GM18873 (cell line): ENCODE measurements around the gene HAX1.
"Not testable (repeated sequence)": the region's sequence is repeated elsewhere in the genome, so short reads cannot be mapped to it uniquely, and the experiment has no call there.

Experiments used
- ATAC-seq: cut with Tn5 transposase; IDR thresholded peaks from one replicate; pipeline ENCODE4 v1.9.1; 2021; ENCODE audit warnings: mild to moderate bottlenecking, moderate library complexity, moderate number of reproducible peaks; ENCODE audit not compliant: unreplicated experiment, low FRiP score

Gene HAX1

DNA sequence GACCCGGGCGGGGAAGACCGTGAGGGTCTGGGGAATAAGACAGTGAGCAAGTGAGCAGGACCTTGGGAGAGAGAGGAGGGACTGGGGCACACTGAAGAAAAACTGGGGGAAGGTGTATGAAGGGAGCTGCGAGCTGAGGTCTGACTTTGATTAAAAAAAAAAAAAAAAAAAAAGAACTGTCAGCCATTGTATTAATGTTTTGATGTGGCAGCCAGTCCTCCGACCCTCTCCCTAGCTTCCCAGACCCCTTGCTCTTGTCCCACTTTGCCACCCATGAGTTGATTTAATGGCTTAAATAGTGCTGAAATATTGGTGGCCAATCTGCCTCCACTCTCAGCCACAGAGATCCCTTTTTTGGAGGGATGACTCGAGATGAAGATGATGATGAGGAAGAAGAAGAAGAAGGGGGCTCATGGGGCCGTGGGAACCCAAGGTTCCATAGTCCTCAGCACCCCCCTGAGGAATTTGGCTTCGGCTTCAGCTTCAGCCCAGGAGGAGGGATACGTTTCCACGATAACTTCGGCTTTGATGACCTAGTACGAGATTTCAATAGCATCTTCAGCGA is 652 bp downstream of the HAX1 start:
- no peak for ATAC-seq

DNA sequence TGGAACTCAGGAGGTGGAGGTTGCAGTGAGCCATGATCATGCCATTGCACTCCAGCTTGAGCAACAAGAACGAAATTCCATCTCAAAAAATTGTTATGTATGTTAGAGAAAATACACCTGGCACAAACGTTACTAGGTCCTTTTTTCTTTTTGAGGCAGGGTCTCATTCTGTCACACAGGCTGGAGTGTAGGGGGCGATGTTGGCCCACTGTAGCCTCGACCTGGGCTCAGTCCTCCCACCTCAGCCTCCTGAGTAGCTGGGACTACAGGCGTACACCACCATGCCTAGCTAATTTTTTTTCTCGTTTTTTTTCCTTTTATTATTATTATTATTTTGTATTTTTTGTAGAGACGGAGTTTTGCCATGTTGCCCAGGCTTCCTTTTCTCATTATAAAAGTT is 4.4 kb downstream of the HAX1 start:
- no peak for ATAC-seq

DNA sequence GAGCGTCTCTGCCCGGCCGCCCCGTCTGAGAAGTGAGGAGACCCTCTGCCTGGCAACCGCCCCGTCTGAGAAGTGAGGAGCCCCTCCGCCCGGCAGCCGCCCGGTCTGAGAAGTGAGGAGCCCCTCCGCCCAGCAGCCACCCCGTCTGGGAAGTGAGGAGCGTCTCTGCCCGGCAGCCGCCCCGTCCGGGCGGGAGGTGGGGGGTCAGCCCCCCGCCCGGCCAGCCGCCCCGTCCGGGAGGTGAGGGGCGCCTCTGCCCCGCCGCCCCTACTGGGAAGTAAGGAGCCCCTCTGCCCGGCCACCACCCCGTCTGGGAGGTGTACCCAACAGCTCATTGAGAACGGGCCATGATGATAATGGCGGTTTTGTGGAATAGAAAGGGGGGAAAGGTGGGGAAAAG is 15.2 kb downstream of the HAX1 start:
- not testable (repeated sequence) for ATAC-seq

DNA sequence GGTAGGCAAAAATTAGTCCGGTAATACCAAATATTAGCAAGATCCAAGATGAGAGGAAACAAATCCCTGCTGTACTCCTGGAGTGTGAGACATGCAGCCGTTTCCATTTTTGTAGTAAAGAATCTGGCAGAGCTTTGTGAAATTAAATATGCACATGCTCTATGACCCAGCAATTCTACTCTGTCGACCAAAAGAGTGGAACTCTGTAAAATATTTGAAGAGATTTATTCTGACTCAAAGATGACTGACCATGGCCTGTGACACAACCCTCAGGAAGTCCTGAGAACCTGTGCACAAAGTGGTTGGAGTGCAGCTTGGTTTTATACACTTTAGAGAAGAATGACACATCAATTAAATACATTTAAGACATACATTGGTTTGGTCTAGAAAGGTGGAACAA is 16.2 kb downstream of the HAX1 start:
- no peak for ATAC-seq

DNA sequence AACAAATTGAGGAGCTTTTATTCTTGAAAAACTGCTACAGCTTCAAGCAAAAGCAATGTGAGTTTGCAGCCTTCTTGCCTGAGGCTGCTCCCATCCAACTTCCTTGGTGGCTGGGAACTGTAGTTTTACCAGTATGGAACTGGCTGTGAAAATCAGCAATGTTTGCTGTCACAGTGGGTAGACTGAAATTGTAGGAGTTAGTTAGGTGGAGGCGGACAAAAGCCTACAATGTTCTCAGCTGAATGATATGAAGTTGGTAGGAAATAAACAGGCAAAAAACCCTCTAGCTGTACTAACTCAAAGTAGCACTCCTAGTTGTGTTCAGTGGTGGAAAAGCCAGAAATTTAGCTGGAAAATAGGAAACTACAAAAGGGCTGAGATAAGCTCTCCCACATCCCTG is 18.5 kb downstream of the HAX1 start:
- ATAC-seq, result no peak

DNA sequence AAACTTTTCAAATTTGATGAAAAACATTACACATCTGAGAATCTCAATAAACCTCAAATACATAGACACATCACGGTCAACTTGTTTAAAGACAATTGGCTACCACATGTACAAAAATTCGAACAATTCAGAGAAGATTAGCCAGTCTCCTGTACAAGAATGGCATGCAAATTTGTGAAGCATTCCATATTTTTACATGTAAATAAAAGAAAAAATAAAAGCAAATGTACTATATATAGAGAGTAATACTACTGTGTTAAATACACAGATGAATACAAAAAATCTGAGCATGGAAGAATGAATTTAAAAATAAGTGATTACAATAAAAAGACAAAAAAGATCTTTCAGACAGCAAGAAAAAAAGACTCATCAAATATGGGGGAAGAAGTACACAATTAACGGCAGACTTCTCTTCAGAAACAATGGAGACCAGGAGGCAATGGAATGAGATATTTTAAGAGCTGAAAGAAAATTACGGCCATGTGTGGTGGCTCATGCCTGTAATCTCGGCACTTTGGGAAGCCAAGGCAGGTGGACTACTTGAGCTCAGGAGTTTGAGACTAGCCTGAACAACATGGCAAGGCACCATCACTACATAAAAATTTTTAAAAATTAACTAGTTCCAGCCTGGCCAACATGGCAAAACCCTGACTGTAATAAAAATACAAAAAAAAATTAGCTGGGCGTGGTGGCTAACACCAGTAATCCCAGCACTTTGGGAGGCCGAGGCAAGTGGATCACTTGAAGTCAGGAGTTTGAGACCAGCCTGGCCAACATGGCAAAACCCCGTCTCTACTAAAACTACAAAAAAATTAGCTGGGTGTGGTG is 23.2 kb downstream of the HAX1 start:
- no peak for ATAC-seq

DNA sequence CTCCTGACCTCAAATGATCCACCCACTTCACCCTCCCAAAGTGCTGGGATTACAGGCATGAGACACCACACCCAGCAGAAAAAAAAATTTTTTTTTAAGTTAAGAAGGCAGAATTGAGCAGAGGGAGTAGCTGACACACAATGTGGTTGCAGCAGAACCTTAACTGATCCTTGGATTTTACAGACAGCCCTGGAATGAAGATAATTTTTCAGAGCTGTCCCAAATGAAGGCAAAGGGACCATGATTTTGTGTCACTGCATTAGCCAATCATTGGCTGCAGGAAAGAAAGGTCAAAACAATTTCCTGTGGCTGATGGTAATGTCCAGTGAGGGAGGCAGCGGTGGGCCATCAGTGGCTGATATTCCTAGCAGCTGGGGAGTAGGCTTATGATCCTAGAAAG is 29.2 kb downstream of the HAX1 start:
- no peak for ATAC-seq

DNA sequence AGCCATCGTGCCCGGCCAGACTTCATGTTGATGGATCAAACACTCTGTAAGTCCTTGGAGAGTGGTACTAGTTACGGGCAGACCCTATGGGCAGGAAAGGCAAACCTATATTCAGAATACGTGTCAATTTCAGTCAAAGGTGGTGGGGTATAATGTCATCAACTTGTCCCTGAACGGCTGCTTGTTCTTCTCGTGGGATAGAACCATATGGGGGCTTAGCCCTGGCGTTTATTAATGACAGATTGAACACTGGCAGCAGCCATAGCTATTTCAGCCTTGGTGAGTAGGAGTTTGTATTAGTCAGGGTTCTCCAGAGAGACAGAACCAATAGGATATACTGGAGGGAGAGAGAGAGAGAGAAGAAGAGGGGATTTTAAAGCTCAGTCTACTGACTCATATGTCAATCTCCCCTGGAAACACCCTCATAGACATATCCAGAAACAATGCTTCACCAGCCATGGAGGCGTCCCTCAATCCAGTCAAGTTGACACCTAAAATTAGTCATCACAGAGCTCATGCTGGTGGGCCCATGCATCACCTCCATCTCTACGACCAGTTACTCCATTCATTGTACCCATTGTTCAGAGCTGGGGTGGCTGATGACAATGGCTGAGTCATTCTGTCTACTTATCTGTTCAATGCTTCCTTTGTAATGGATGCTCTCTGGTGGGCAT is 32.4 kb downstream of the HAX1 start:
- ATAC-seq, result no peak

DNA sequence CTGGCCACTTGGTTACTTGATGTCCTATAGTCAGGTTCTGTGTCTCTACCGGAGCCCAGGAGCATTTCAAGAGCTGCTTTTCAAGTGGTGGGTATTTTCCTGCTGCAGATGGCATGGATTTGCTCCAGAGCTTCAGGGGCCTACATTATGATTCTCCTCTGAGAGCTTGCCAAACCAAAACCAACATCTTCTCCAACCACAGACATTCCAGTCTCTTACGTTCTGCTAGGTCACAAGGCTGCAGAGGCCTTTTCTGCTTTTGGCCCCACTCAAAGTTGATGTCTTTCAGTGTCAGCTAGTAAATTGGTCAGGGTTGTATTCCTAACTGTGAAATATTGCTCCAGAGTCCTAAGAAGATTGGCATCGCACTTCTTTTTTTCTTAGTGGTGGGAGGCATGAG is 33.7 kb downstream of the HAX1 start:
- ATAC-seq, result no peak

DNA sequence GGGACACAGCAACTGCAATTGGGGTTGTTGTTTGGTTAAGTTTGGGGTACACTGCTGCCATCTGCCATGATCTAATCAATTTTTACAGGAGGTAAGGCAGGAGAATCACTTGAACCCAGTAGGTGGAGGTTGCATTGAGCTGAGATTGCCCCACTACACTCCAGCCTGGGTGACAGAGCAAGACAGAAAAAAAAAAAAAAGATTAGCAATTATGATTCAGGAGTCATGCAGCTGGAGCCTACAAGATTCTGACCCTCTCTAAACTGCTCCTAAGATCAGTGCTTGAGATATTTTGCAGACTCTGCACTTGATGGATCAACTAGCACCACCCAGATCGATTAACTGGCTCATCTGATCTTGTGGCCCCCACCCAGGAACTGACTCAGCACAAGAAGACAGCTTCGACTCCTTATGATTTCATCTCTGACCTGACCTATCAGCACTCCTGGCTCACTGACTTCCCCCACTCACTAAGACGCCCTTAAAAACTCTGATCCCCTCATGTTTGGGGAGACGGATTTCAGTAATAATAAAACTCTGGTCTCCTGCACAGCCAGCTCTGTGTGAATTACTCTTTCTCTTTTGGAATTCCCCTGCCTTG is 35.3 kb downstream of the HAX1 start:
- not testable (repeated sequence) for ATAC-seq

DNA sequence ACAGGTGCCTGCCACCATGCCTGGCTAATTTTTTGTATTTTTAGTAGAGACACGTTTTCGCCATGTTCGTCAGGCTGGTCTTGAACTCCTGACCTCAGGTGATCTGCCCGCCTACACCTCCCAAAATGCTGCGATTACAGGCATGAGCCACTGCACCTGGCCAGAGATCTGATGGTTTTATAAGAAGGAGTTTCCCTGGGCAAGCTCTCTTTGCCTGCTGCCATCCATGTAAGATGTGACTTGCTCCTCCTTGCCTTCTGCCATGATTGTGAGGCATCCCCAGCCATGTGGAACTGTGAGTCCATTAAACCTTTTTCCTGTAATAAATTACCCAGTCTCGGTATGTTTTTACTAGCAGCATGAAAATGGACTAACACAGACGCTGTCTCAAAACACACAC is 36.7 kb downstream of the HAX1 start:
- not testable (repeated sequence) for ATAC-seq

DNA sequence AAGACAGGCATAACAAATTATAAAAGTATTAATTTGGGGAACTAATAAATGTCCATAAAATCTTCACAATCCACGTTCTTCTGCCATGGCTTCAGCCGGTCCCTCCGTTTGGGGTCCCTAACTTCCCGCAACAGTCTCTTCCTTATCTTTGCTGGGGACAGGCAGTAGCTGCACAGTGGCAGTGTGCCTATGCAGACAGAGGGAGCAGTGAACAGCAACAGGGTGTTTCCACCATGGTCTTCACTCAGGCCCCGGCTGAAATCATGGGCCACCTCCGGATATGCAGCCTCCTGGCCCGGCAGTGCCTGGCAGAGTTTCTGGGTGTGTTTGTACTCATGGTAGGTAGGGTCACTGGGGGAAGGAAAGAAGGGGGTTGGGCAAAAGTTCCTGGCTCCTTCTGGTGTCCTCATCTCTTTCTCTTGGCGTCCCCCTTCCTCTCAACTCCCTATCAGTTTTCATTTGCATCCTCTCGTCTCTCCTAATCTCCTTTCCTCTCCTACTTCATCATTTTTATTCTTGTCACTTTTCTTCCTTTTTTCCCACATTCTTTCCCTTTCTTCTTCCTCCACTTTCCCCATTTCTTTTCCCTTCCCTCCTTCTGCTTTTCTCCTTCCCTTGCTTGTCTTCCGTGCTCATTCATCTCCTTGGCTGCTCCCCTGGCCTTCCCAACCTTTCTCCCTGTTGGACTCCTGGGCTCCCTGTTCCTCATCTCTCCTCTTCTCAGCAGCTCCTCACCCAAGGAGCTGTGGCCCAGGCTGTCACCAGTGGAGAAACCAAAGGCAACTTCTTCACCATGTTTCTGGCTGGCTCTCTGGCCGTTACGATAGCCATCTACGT is 40.0 kb downstream of the HAX1 start:
- not testable (repeated sequence) for ATAC-seq

DNA sequence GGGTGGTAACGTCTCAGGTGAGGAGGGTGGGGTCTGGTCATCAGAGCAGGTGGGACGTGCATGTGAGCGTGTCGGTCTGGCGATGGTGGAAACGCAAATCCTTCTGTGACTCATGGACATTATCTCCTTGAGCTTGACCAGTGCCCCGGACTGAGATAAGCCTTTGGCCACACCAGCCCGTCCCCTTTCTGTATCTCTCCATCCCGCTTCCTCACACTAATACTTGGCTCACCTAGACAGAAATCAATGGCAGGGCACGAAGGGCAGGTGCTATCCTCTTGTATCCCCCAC is 40.6 kb downstream of the HAX1 start:
- ATAC-seq, result no peak

DNA sequence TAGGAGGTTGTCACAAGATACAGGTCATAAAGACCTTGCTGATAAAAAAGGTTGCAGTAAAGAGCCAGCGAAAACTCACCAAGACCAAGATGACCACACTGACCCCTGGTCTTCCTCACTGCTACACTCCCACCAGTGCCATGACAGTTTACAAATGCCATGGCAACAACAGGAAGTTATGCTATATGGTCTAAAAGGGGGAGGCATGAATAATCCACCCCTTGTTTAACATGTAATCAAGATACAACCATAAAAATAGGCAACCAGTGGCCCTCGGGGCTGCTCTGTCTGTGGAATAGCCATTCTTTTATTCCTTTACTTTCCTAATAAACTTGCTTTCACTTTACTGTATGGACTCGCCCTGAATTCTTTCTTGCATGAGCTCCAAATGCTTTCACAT is 41.8 kb downstream of the HAX1 start:
- not testable (repeated sequence) for ATAC-seq

DNA sequence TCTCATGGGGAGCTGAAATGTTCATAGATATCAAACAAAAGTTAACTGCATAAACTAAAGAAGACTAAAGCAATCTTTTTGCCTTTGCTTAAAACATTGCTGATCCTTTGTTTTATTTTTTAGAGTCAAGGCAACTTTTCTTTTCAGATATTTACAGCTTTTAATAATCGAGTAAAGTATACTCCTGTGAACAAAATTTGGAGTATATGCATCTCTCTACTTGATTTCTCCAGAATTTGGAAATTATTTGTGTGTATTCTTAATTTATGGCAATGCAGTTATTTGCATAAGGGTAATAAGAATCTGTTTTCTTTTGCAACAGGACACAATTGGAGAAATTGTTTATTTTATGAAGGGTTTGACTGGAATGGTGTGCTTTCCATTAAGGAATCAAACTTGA is 44.3 kb downstream of the HAX1 start:
- no peak for ATAC-seq

DNA sequence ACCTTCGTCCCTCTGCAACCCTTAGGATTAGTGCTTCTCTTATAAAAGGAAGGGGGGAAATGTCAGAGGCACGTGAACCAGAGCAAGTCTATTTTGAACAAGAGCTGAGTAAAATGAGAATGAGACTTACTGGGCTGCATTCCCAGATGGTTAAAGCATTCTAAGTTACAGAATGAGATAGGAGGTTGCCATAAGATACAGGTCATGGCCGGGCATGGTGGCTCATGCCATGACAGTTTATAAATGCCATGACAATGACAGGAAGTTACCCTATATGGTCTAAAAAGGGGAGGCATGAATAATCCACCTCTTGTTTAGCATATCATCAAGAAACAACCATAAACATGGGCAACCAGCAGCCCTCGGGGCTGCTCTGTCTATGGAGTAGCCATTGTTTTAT is 46.0 kb downstream of the HAX1 start:
- ATAC-seq, result no peak

DNA sequence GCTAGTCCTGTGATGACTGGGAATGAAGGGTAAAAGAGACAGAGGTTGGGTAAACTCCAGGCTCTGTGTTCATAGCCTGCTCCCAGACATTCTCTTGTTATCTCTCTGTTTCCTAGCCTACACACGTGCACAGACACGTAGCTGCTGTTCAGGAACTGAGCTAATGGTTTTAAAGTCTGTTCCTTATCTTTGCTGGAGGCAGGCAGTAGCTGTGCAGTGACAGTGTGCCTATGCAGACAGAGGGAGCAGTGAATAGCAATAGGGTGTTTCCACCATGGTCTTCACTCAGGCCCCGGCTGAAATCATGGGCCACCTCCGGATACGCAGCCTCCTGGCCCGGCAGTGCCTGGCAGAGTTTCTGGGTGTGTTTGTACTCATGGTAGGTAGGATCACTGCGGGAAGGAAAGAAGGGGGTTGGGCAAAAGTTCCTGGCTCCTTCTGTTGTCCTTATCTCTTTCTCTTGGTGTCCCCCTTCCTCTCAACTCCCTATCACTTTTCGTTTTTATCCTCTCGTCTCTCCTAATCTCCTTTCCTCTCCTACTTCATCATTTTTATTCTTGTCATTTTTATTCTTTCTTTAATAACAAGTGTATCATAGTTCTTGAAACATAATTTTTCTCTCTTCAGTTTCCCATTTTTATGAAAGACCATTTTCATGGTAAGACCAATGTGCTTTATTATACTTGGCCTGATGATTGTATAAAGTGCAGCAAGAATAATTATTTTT is 48.6 kb downstream of the HAX1 start, which contains the start of gene AQP10:
AQP10 (plus strand) TSS at position 212 of the 727 bp plus-strand sequence; CDS start at position 275, 63 bp downstream.
- no peak for ATAC-seq

DNA sequence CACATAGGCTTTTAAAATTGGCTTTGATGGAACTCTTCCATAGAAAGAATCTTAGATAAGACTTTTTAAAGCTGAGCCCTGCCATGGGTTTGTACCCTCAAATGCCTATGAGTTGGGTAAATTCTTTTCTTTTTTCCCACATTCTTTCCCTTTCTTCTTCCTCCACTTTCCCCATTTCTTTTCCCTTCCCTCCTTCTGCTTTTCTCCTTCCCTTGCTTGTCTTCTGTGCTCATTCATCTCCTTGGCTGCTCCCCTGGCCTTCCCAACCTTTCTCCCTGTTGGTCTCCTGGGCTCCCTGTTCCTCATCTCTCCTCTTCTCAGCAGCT is 49.1 kb downstream of the HAX1 start:
- not testable (repeated sequence) for ATAC-seq

DNA sequence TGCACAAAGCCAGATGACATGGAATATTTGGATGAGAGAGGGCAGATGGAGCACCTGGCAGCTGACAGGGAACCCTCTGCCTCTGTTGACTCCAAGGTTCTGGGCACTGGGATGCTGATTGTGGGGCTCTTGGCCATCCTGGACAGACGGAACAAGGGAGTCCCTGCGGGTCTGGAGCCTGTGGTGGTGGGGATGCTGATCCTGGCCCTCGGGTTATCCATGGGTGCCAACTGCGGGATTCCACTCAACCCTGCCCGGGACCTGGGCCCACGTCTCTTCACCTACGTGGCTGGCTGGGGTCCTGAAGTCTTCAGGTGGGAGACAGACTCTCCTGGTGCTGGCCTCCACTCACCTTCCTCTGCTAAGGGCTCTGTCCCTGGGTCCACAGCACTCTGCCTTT is 51.1 kb downstream of the HAX1 start:
- no peak for ATAC-seq

DNA sequence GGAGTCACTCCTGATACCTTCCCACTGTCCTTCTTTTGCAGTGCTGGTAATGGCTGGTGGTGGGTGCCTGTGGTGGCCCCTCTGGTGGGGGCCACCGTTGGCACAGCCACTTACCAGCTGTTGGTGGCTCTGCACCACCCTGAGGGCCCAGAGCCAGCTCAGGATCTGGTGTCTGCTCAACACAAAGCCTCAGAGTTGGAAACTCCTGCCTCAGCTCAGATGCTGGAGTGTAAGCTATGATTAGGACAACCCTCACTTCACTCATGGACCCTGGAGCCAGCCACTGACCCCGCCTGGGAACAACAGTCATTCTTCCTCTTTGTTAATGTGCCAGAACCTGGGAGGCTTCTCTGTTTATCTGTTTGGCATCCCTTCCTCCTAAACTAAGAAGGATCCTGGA is 51.8 kb downstream of the HAX1 start:
- no peak for ATAC-seq
